Left ventricle myocardium inferior (tissue), 1 donor: ENCODE measurements around the gene REV3L. TPM values are rescaled to one million over a fixed set of nuclear protein-coding genes. Genes with fewer than 3 reads are reported as not detected.
A peak's percentile ranks its signal among the peaks of the same experiment; 100 is the strongest.

ENCODE experiments used
- DNase-seq: peaks from one replicate; pipeline ENCODE4 v3.0.0-alpha.2; 2020
- H3K27ac ChIP-seq: fragments of 200-600 bp; replicated peaks from 2 replicates; pipeline ENCODE4 v1.8.0; 2021
- H3K27me3 ChIP-seq: fragments of 200-600 bp; 2 replicates; pipeline ENCODE4 v1.8.0; 2021; ENCODE audit warnings: low read depth
- H3K36me3 ChIP-seq: fragments of 200-600 bp; 2 replicates; pipeline ENCODE4 v1.8.0; 2021
- H3K4me1 ChIP-seq: fragments of 200-600 bp; 2 replicates; pipeline ENCODE4 v1.8.0; 2021
- H3K4me3 ChIP-seq: fragments of 200-600 bp; 2 replicates; pipeline ENCODE4 v1.8.0; 2021; ENCODE audit warnings: mild to moderate bottlenecking, moderate library complexity
- H3K9me3 ChIP-seq: fragments of 200-600 bp; replicated peaks from 2 replicates; pipeline ENCODE4 v1.8.0; 2021
- CTCF ChIP-seq: fragments of 200-600 bp; IDR thresholded peaks from 2 replicates; pipeline ENCODE4 v1.8.0; 2021; ENCODE audit warnings: antibody characterized with exemption, mild to moderate bottlenecking, borderline replicate concordance
- intact Hi-C: fragments of 100-400 bp; cut with micrococcal nuclease; formaldehyde crosslinking; loops from one replicate; pipeline ENCODE4 v1.11.0; 2022
- total RNA-seq: library from RNA; stranded (reverse); fragmentation: NEBNext Ultra II Directional; extraction: Animal tissue kit (Norgen Biotek cat#: 25700); gene quantifications from one replicate; pipeline ENCODE4 v1.2.1, GENCODE V29; 2021
- donor health status: DM: no; HTN: yes; CAD: no; lungs with severe emphysema.

Gene REV3L
- total RNA-seq, 1 donor from 2014 or later: 12.5 TPM

- no peak for DNase-seq
- H3K27ac ChIP-seq: no peak overlapping the region
- intact Hi-C loops: no loop called here
- TF ChIP-seq CTCF: no peak
- no peaks in the 10 kb centered on the region for H3K9me3 ChIP-seq
- peaks cover 18% of the 10 kb centered on the region for H3K36me3 ChIP-seq
- peaks cover 51% of the 10 kb centered on the region for H3K4me1 ChIP-seq
- H3K27me3 ChIP-seq: no peaks in the 10 kb centered on the region
- H3K4me3 ChIP-seq: no peak overlapping the region
These were observed 18.8 kb downstream of the REV3L start for GRCh38 chr6:111464184-111464583.

DNA sequence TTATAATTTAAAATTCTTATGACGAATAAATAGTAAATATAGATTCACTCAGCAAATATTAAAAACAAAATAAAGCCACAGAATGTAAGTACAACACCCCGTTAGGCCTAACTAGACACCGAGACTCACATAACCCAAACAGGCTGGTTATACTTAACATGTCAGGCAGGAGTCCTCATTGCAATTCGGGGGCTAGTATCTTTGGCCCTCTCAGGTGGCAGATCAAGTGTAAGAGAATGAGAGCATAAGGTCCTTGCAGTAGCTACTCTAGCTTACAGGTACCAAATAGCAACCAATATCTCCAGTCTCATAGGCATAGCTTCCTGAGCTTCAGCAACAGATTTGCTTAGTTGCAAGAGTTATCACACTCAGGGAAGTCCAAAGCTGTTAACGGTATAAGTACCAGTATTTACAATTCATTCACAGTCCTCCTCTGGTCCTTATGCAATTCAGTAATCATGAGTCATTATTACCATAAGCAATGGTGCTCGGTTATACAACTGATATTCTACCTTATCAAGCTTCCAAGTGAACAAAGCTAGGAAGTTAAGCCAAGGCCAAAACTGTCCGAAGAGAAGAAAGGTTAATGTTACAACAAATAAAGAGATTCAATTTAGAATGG is 20.1 kb downstream of the REV3L start:
- no peak for DNase-seq
- peaks cover 38% of the 10 kb centered on the region for H3K4me1 ChIP-seq
- intact Hi-C loops: no loop called here
- H3K4me3 ChIP-seq: no peak overlapping the region
- H3K36me3 ChIP-seq: peaks cover 30% of the 10 kb centered on the region
- no peaks in the 10 kb centered on the region for H3K27me3 ChIP-seq
- TF ChIP-seq CTCF: no peak
- H3K27ac ChIP-seq: peak overlapping the region; percentile 70
- peaks cover 12% of the 10 kb centered on the region for H3K9me3 ChIP-seq

GRCh38 chr6:111461860-111462259 is 21.2 kb downstream of the REV3L start:
- Histone ChIP-seq H3K4me1 (peaks cover 33% of the 10 kb centered on the region), H3K9me3 (peaks cover 12% of the 10 kb centered on the region), H3K4me3 (peak overlapping the region; percentile 12), H3K27ac (peak overlapping the region; percentile 70), H3K27me3 (no peaks in the 10 kb centered on the region), H3K36me3 (peaks cover 30% of the 10 kb centered on the region)
- no peak for TF ChIP-seq CTCF
- intact Hi-C loops: no loop called here
- DNase-seq: no peak

DNA sequence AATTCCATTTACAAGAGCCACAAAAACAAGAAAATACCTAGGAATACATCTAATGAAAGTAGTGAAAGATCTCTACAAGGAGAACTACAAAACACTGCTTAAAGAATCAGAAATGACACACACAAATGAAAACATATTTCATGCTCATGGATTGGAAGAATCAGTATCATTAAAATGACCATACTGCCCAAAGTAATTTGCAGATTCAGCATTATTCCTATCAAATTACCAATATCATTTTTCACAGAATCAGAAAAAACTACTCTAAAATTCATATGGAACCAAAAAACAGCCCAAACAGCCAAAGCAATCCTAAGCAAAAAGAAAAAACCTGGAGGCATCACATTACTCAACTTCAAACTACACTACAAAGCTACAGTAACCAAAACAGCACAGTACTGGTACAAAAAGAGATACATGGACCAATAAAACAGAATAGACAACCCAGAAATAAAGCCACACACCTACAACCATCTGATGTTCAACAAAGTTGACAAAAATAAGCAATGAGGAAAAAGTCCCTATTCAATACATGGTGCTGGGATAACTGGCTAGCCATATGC is 24.3 kb downstream of the REV3L start:
- H3K27me3 ChIP-seq: no peaks in the 10 kb centered on the region
- H3K27ac ChIP-seq: no peak overlapping the region
- peaks cover 24% of the 10 kb centered on the region for H3K36me3 ChIP-seq
- no peak for DNase-seq
- no peak for TF ChIP-seq CTCF
- intact Hi-C loops: no loop called here
- H3K4me1 ChIP-seq: peaks cover 45% of the 10 kb centered on the region
- H3K9me3 ChIP-seq: peaks cover 12% of the 10 kb centered on the region
- H3K4me3 ChIP-seq: no peak overlapping the region

- no peak overlapping the region for H3K27ac ChIP-seq
- intact Hi-C loops: no loop called here
These were observed 26.8 kb downstream of the REV3L start for GRCh38 chr6:111456208-111456607.

More at GRCh38 chr6:111456208-111456607, 26.8 kb downstream of the REV3L start:
- H3K27me3 ChIP-seq: no peaks in the 10 kb centered on the region
- no peak overlapping the region for H3K4me3 ChIP-seq
- H3K4me1 ChIP-seq: peaks cover 21% of the 10 kb centered on the region
- no peak for DNase-seq
- TF ChIP-seq CTCF: no peak
- H3K36me3 ChIP-seq: peaks cover 24% of the 10 kb centered on the region
- peaks cover 12% of the 10 kb centered on the region for H3K9me3 ChIP-seq
